ENCODE measurements around the gene CTNNA1. TPM values are rescaled to one million over a fixed set of nuclear protein-coding genes. Genes with fewer than 3 reads are reported as not detected.

Gene CTNNA1
- total RNA-seq, 1 experiment from 2014 or later, result 1.9 TPM

DNA sequence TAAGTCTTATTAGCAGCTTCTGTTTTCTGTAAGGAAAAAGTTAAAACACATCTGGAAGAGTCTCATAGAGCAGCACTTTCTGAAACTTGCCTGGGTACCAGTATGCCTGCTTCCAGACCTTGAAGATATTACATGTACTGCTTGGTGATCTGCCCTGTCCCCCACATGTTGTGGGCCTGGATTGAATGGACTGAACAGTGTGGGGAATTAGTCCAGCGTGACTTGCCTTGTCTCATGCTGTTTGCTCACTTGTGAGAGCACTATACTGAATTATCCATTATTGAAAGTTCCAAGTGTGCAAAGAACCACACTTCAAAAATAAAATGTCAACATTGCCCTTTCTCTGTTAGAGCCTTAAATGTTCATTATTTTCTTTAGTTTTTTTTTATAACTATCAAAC is 8.9 kb downstream of the CTNNA1 start:
- no peaks in the 10 kb centered on the region for H3K27me3 ChIP-seq (ENCODE audit: low read length)
- H3K4me1 ChIP-seq (ENCODE audit: insufficient read depth, low read length), result peaks cover 7% of the 10 kb centered on the region; the same call in 1 of the 2 replicates
- DNase-seq (no peak), ATAC-seq (no peak)
- no peak overlapping the region for H3K27ac ChIP-seq (ENCODE audit: low read length)
- CTCF ChIA-PET, result no interaction called here
- H2AFZ ChIP-seq (ENCODE audit: low read length), result no peak overlapping the region
- H3K9ac ChIP-seq (ENCODE audit: low read length), result no peak overlapping the region
- no peaks in the 10 kb centered on the region for H3K9me2 ChIP-seq (replicated peaks; ENCODE audit: low read length)
- no peaks in the 10 kb centered on the region for H3K9me3 ChIP-seq (ENCODE audit: low read length)
- H3K36me3 ChIP-seq (ENCODE audit: low read depth, low read length), result peaks cover 14% of the 10 kb centered on the region
- TF ChIP-seq EZH2 (IDR thresholded peaks at IDR 0.05; ENCODE audit: low read length, unreplicated experiment) (no peak), EZH2phosphoT487 (IDR thresholded peaks at IDR 0.05; ENCODE audit: borderline replicate concordance, low read length) (no peak)
- TF ChIP-seq, protein P1, sequence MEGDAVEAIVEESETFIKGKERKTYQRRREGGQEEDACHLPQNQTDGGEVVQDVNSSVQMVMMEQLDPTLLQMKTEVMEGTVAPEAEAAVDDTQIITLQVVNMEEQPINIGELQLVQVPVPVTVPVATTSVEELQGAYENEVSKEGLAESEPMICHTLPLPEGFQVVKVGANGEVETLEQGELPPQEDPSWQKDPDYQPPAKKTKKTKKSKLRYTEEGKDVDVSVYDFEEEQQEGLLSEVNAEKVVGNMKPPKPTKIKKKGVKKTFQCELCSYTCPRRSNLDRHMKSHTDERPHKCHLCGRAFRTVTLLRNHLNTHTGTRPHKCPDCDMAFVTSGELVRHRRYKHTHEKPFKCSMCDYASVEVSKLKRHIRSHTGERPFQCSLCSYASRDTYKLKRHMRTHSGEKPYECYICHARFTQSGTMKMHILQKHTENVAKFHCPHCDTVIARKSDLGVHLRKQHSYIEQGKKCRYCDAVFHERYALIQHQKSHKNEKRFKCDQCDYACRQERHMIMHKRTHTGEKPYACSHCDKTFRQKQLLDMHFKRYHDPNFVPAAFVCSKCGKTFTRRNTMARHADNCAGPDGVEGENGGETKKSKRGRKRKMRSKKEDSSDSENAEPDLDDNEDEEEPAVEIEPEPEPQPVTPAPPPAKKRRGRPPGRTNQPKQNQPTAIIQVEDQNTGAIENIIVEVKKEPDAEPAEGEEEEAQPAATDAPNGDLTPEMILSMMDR (conservative IDR thresholded peaks at IDR 0.05; ENCODE audit: low read depth, low read length), result no peak
- no TSS peak for BruUV-seq (replicated peaks)
- intact Hi-C loops (cut with micrococcal nuclease), result no loop called here
- no peak overlapping the region for H3K4me3 ChIP-seq (ENCODE audit: low read length)
- no peaks in the 10 kb centered on the region for H3F3A ChIP-seq (ENCODE audit: low read length, unreplicated experiment)
- peaks cover 26% of the 10 kb centered on the region for H4K20me1 ChIP-seq (ENCODE audit: low read length)
- POLR2A ChIA-PET (ENCODE audit: unreplicated experiment), result no interaction called here
- H3K4me2 ChIP-seq (ENCODE audit: low read length), result no peak overlapping the region
- H3K79me2 ChIP-seq (ENCODE audit: low read length), result peaks cover 80% of the 10 kb centered on the region

DNA sequence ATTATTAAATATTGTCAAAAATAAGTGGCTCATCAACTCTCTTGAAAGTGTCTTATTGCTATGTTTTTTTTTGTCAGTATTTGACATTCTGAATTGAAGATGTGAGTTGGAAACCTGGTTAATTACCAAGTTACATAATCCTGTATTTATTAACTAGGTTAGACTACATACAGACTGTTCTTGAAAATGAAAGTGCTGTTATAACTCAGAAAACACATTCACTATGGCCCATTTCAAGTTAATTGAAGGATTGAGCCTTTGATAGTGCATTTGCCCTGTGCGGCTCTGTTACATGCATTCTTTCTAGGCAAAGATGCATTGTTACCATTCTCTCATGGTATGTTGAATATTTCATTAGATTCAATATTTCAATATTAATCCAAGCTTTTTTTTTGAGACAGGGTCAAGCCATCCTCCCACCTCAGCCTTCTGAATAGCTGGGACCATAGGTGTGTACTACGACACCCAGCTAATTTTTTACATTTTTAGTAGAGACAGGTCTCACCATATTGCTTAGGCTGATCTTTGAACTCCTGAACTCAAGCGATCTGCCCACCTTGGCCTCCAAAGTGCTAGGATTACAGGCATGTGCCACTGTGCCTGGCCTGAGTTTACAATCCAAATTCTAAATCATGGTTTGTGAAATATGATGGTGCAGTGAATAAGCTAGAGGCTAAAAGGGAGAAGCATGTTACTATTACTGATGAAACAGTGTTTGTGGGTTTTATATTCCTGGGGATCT is 10.0 kb downstream of the CTNNA1 start:
- Histone ChIP-seq H3K36me3 (ENCODE audit: low read depth, low read length) (peaks cover 14% of the 10 kb centered on the region), H4K20me1 (ENCODE audit: low read length) (peaks cover 21% of the 10 kb centered on the region), H3K79me2 (ENCODE audit: low read length) (peaks cover 71% of the 10 kb centered on the region), H3K27ac (ENCODE audit: low read length) (no peak overlapping the region), H3K9ac (ENCODE audit: low read length) (no peak overlapping the region), H3K27me3 (ENCODE audit: low read length) (no peaks in the 10 kb centered on the region), H3K4me2 (ENCODE audit: low read length) (no peak overlapping the region), H3K9me3 (ENCODE audit: low read length) (no peaks in the 10 kb centered on the region), H2AFZ (ENCODE audit: low read length) (no peak overlapping the region), H3K4me1 (ENCODE audit: insufficient read depth, low read length) (peaks cover 7% of the 10 kb centered on the region; the same call in 1 of the 2 replicates), H3F3A (ENCODE audit: low read length, unreplicated experiment) (no peaks in the 10 kb centered on the region), H3K4me3 (ENCODE audit: low read length) (no peak overlapping the region), H3K9me2 (replicated peaks; ENCODE audit: low read length) (no peaks in the 10 kb centered on the region)
- no peak for ATAC-seq
- TF ChIP-seq, protein P1 (conservative IDR thresholded peaks at IDR 0.05; ENCODE audit: low read depth, low read length), result no peak
- ChIA-PET POLR2A (ENCODE audit: unreplicated experiment) (no interaction called here), CTCF (no interaction called here)
- BruUV-seq (replicated peaks), result no TSS peak
- no peak for DNase-seq
- intact Hi-C loops (cut with micrococcal nuclease), result no loop called here

DNA sequence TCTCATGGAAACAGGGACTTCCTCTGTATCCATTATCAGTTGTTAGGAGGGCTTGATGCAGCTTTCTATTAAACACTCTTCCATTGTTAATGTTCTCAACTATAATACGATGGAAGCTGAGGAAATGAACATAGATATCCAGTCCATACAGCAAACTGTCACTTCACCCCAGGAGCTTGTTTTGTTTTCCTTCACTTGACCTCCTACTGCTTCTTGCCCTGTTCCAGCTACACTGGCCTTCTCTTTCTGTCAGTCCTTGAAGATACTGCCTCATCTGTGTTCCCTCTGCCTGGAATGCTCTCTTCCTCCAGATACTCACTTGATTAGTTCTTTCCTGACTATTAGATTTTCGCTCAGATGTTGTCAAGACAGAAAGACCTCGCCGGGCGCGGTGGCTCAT is 17.1 kb downstream of the CTNNA1 start:
- Histone ChIP-seq H3K27ac (ENCODE audit: low read length) (no peak overlapping the region), H3K9ac (ENCODE audit: low read length) (no peak overlapping the region), H3F3A (ENCODE audit: low read length, unreplicated experiment) (no peaks in the 10 kb centered on the region), H3K9me2 (replicated peaks; ENCODE audit: low read length) (no peaks in the 10 kb centered on the region), H4K20me1 (ENCODE audit: low read length) (no peaks in the 10 kb centered on the region), H3K4me1 (ENCODE audit: insufficient read depth, low read length) (no peaks in the 10 kb centered on the region), H3K27me3 (ENCODE audit: low read length) (no peaks in the 10 kb centered on the region), H3K36me3 (ENCODE audit: low read depth, low read length) (no peaks in the 10 kb centered on the region), H3K4me3 (ENCODE audit: low read length) (no peak overlapping the region), H3K9me3 (ENCODE audit: low read length) (no peaks in the 10 kb centered on the region), H3K4me2 (ENCODE audit: low read length) (no peak overlapping the region), H3K79me2 (ENCODE audit: low read length) (peaks cover 2% of the 10 kb centered on the region), H2AFZ (ENCODE audit: low read length) (no peak overlapping the region)
- ChIA-PET CTCF (no interaction called here), POLR2A (ENCODE audit: unreplicated experiment) (no interaction called here)
- BruUV-seq (replicated peaks), result no TSS peak
- no peak for TF ChIP-seq EZH2 (IDR thresholded peaks at IDR 0.05; ENCODE audit: low read length, unreplicated experiment)
- TF ChIP-seq EZH2phosphoT487 (IDR thresholded peaks at IDR 0.05; ENCODE audit: borderline replicate concordance, low read length), result no peak
- TF ChIP-seq, protein P1 (conservative IDR thresholded peaks at IDR 0.05; ENCODE audit: low read depth, low read length), result no peak
- ATAC-seq, result no peak
- intact Hi-C loops (cut with micrococcal nuclease), result no loop called here
- no peak for DNase-seq

Measured in PC-3 (cell line).